Activated CD4-positive, alpha-beta T cell treated with anti-CD3 and anti-CD28 coated beads, Interleukin-2, amount 10 ng/mL, durations not matched to agents 24 days and 14 days (primary cell): ENCODE measurements around the gene CDRT15. TPM values are rescaled to one million over a fixed set of nuclear protein-coding genes. Genes with fewer than 3 reads are reported as not detected.
"Not testable (repeated sequence)": the region's sequence is repeated elsewhere in the genome, so short reads cannot be mapped to it uniquely, and the experiment has no call there.

Source experiments
- DNase-seq: peaks from one replicate; pipeline ENCODE4 v3.0.0; 2022
- H3K27ac Mint-ChIP-seq: one replicate; pipeline ENCODE4 v1.8.0; 2022; ENCODE audit warnings: mild to moderate bottlenecking, mixed read lengths
- H3K27me3 Mint-ChIP-seq: one replicate; pipeline ENCODE4 v1.8.0; 2022; ENCODE audit warnings: mixed read lengths
- H3K36me3 Mint-ChIP-seq: one replicate; pipeline ENCODE4 v1.8.0; 2022; ENCODE audit warnings: low read depth, mild to moderate bottlenecking, mixed read lengths
- H3K4me1 Mint-ChIP-seq: one replicate; pipeline ENCODE4 v1.8.0; 2021; ENCODE audit warnings: mixed read lengths
- H3K4me3 Mint-ChIP-seq: one replicate; pipeline ENCODE4 v1.8.0; 2022; ENCODE audit warnings: mild to moderate bottlenecking, moderate library complexity, mixed read lengths
- H3K9me3 Mint-ChIP-seq: one replicate; pipeline ENCODE4 v1.8.0; 2021; ENCODE audit warnings: mixed read lengths
- intact Hi-C: fragments of 100-400 bp; cut with micrococcal nuclease; formaldehyde crosslinking; loops from one replicate; pipeline ENCODE4 v1.15.1; 2023
- total RNA-seq: library from RNA; stranded (reverse); gene quantifications from 2 replicates; pipeline ENCODE4 v1.2.3, GENCODE V29; 2022

Gene CDRT15
- not detected in 2 replicates for total RNA-seq

- H3K27me3 Mint-ChIP-seq, H3K9me3 Mint-ChIP-seq, H3K27ac Mint-ChIP-seq, H3K4me1 Mint-ChIP-seq, DNase-seq, H3K4me3 Mint-ChIP-seq, intact Hi-C loops, H3K36me3 Mint-ChIP-seq: not testable (repeated sequence)
These were observed at the start of gene CDRT15 for GRCh38 chr17:14236762-14237161. Gene CDRT15, minus strand, starts transcription at chr17:14236862. Its CDS starts 29 bp downstream, at chr17:14236833.

- H3K27me3 Mint-ChIP-seq, result peaks cover 23% of the 10 kb centered on the region
- peaks cover 11% of the 10 kb centered on the region for H3K9me3 Mint-ChIP-seq
- no peak overlapping the region for H3K27ac Mint-ChIP-seq
- intact Hi-C loops, result no loop called here
- H3K4me3 Mint-ChIP-seq, result no peak overlapping the region
- H3K4me1 Mint-ChIP-seq, result no peaks in the 10 kb centered on the region
- no peaks in the 10 kb centered on the region for H3K36me3 Mint-ChIP-seq
- DNase-seq, result no peak
These were observed 46.1 kb upstream of the CDRT15 start for GRCh38 chr17:14282726-14283125.

- intact Hi-C loops, result no loop called here
- no peak overlapping the region for H3K27ac Mint-ChIP-seq
- H3K4me1 Mint-ChIP-seq, result no peaks in the 10 kb centered on the region
- H3K4me3 Mint-ChIP-seq, result no peak overlapping the region
- no peak for DNase-seq
- H3K36me3 Mint-ChIP-seq, result no peaks in the 10 kb centered on the region
- peaks cover 30% of the 10 kb centered on the region for H3K27me3 Mint-ChIP-seq
- H3K9me3 Mint-ChIP-seq, result peaks cover 13% of the 10 kb centered on the region
These were observed 44.9 kb upstream of the CDRT15 start for GRCh38 chr17:14281530-14281929.

- no peak for DNase-seq
- H3K27me3 Mint-ChIP-seq, result peaks cover 30% of the 10 kb centered on the region
- no peak overlapping the region for H3K27ac Mint-ChIP-seq
- no peak overlapping the region for H3K4me3 Mint-ChIP-seq
- intact Hi-C loops, result no loop called here
- H3K9me3 Mint-ChIP-seq, result peaks cover 21% of the 10 kb centered on the region
- H3K4me1 Mint-ChIP-seq, result no peaks in the 10 kb centered on the region
- H3K36me3 Mint-ChIP-seq, result no peaks in the 10 kb centered on the region
These were observed 40.0 kb upstream of the CDRT15 start for GRCh38 chr17:14276535-14277250.

- intact Hi-C loops, result no loop called here
- Mint-ChIP-seq H3K27ac (no peak overlapping the region), H3K9me3 (peaks cover 8% of the 10 kb centered on the region)
These were observed 33.8 kb upstream of the CDRT15 start for GRCh38 chr17:14270508-14270907.

GRCh38 chr17:14269473-14269872, 32.8 kb upstream of the CDRT15 start:
- no peaks in the 10 kb centered on the region for H3K36me3 Mint-ChIP-seq
- H3K27ac Mint-ChIP-seq, result no peak overlapping the region
- no peak for DNase-seq
- peaks cover 10% of the 10 kb centered on the region for H3K27me3 Mint-ChIP-seq
- H3K4me3 Mint-ChIP-seq, result no peak overlapping the region
- no peaks in the 10 kb centered on the region for H3K4me1 Mint-ChIP-seq
- peaks cover 8% of the 10 kb centered on the region for H3K9me3 Mint-ChIP-seq
- intact Hi-C loops, result no loop called here

More at GRCh38 chr17:14270508-14270907, 33.8 kb upstream of the CDRT15 start:
- Mint-ChIP-seq H3K4me3 (no peak overlapping the region), H3K36me3 (no peaks in the 10 kb centered on the region), H3K27me3 (peaks cover 15% of the 10 kb centered on the region), H3K4me1 (no peaks in the 10 kb centered on the region)
- DNase-seq, result no peak

GRCh38 chr17:14268264-14268663, 31.6 kb upstream of the CDRT15 start:
- peak; percentile 38 for DNase-seq
- Mint-ChIP-seq H3K27me3 (peaks cover 7% of the 10 kb centered on the region), H3K9me3 (peaks cover 5% of the 10 kb centered on the region), H3K36me3 (no peaks in the 10 kb centered on the region), H3K27ac (no peak overlapping the region), H3K4me1 (no peaks in the 10 kb centered on the region), H3K4me3 (no peak overlapping the region)
- intact Hi-C loops, result no loop called here

- Mint-ChIP-seq H3K4me1 (no peaks in the 10 kb centered on the region), H3K9me3 (peaks cover 17% of the 10 kb centered on the region), H3K27ac (no peak overlapping the region), H3K36me3 (peaks cover 1% of the 10 kb centered on the region), H3K27me3 (no peaks in the 10 kb centered on the region), H3K4me3 (no peak overlapping the region)
- intact Hi-C loops, result no loop called here
- DNase-seq, result peak; percentile 46
These were observed 24.7 kb upstream of the CDRT15 start for GRCh38 chr17:14261406-14261805.

- H3K27ac Mint-ChIP-seq, result no peak overlapping the region
- no peak overlapping the region for H3K4me3 Mint-ChIP-seq
- H3K27me3 Mint-ChIP-seq, result peaks cover 15% of the 10 kb centered on the region
- peaks cover 1% of the 10 kb centered on the region for H3K4me1 Mint-ChIP-seq
- no peak for DNase-seq
- intact Hi-C loops, result no loop called here
- H3K9me3 Mint-ChIP-seq, result no peaks in the 10 kb centered on the region
- H3K36me3 Mint-ChIP-seq, result no peaks in the 10 kb centered on the region
These were observed 9.0 kb upstream of the CDRT15 start for GRCh38 chr17:14245629-14246028.

- intact Hi-C loops, result no loop called here
- Mint-ChIP-seq H3K9me3 (no peaks in the 10 kb centered on the region), H3K27me3 (peaks cover 15% of the 10 kb centered on the region), H3K4me3 (no peak overlapping the region), H3K27ac (no peak overlapping the region), H3K36me3 (no peaks in the 10 kb centered on the region), H3K4me1 (peaks cover 1% of the 10 kb centered on the region)
- no peak for DNase-seq
These were observed 8.3 kb upstream of the CDRT15 start for GRCh38 chr17:14245002-14245401.

- H3K36me3 Mint-ChIP-seq, H3K4me3 Mint-ChIP-seq, H3K9me3 Mint-ChIP-seq, H3K27ac Mint-ChIP-seq, DNase-seq, H3K4me1 Mint-ChIP-seq, intact Hi-C loops, H3K27me3 Mint-ChIP-seq: not testable (repeated sequence)
These were observed 2.6 kb upstream of the CDRT15 start for GRCh38 chr17:14239271-14239670.

- H3K4me3 Mint-ChIP-seq, DNase-seq, H3K27ac Mint-ChIP-seq, intact Hi-C loops, H3K4me1 Mint-ChIP-seq, H3K9me3 Mint-ChIP-seq, H3K27me3 Mint-ChIP-seq, H3K36me3 Mint-ChIP-seq: not testable (repeated sequence)
These were observed 630 bp downstream of the CDRT15 start for GRCh38 chr17:14236032-14236431.

GRCh38 chr17:14235047-14235446, 1.6 kb downstream of the CDRT15 start:
- H3K27ac Mint-ChIP-seq, H3K9me3 Mint-ChIP-seq, H3K4me3 Mint-ChIP-seq, H3K36me3 Mint-ChIP-seq, H3K27me3 Mint-ChIP-seq, H3K4me1 Mint-ChIP-seq, intact Hi-C loops, DNase-seq: not testable (repeated sequence)

- H3K4me3 Mint-ChIP-seq, DNase-seq, H3K27me3 Mint-ChIP-seq, intact Hi-C loops, H3K36me3 Mint-ChIP-seq, H3K4me1 Mint-ChIP-seq, H3K9me3 Mint-ChIP-seq, H3K27ac Mint-ChIP-seq: not testable (repeated sequence)
These were observed 5.5 kb downstream of the CDRT15 start for GRCh38 chr17:14231187-14231586.

GRCh38 chr17:14228903-14229302, 7.8 kb downstream of the CDRT15 start:
- intact Hi-C loops, result no loop called here
- no peak for DNase-seq
- Mint-ChIP-seq H3K27ac (no peak overlapping the region), H3K27me3 (no peaks in the 10 kb centered on the region), H3K4me1 (no peaks in the 10 kb centered on the region), H3K9me3 (peaks cover 15% of the 10 kb centered on the region), H3K36me3 (peaks cover 20% of the 10 kb centered on the region), H3K4me3 (no peak overlapping the region)
